Smooth muscle cell (in vitro differentiated cells): Measurements from ENCODE around the gene HNRNPUL1. TPM values are rescaled to one million over a fixed set of nuclear protein-coding genes. Genes with fewer than 3 reads are reported as not detected.

Experiments
- DNase-seq: peaks from one replicate; lab custom pipeline; 2025; ENCODE audit not compliant: unreplicated experiment; lab: John Stamatoyannopoulos, UW
- H2AFZ ChIP-seq: fragments of 200-600 bp; sonication (generic); 2 replicates; pipeline ENCODE4 v1.6.0; 2016; ENCODE audit warnings: antibody characterized with exemption, low read depth, mild to moderate bottlenecking
- H3F3A ChIP-seq: fragments of 200-600 bp; sonication (generic); 2 replicates; pipeline ENCODE4 v1.6.0; 2017; ENCODE audit warnings: antibody characterized with exemption, low read depth
- H3K27ac ChIP-seq: fragments of 200-600 bp; sonication (generic); 2 replicates; pipeline ENCODE4 v1.5.1; 2016; ENCODE audit warnings: low read depth, mild to moderate bottlenecking
- H3K27me3 ChIP-seq: fragments of 200-600 bp; sonication (generic); 2 replicates; pipeline ENCODE4 v1.6.1; 2016; ENCODE audit warnings: low read depth, mild to moderate bottlenecking
- H3K36me3 ChIP-seq: fragments of 200-600 bp; sonication (generic); 2 replicates; pipeline ENCODE4 v1.5.1; 2016; ENCODE audit warnings: low read depth
- H3K4me1 ChIP-seq: fragments of 200-600 bp; sonication (generic); 2 replicates; pipeline ENCODE4 v1.5.1; 2016; ENCODE audit warnings: low read depth
- H3K4me2 ChIP-seq: fragments of 200-600 bp; sonication (generic); 2 replicates; pipeline ENCODE4 v1.6.0; 2016; ENCODE audit warnings: mild to moderate bottlenecking
- H3K4me3 ChIP-seq: fragments of 200-600 bp; sonication (generic); 2 replicates; pipeline ENCODE4 v1.5.1; 2016; ENCODE audit warnings: mild to moderate bottlenecking
- H3K79me2 ChIP-seq: fragments of 200-600 bp; sonication (generic); 2 replicates; pipeline ENCODE4 v1.6.0; 2016; ENCODE audit warnings: low read depth, mild to moderate bottlenecking
- H3K9ac ChIP-seq: fragments of 200-600 bp; sonication (generic); 2 replicates; pipeline ENCODE4 v1.6.0; 2016; ENCODE audit warnings: low read depth
- H3K9me3 ChIP-seq: fragments of 200-600 bp; sonication (generic); replicated peaks from 2 replicates; pipeline ENCODE4 v1.5.1; 2016; ENCODE audit warnings: low read depth
- H4K20me1 ChIP-seq: fragments of 200-600 bp; sonication (generic); 2 replicates; pipeline ENCODE4 v1.6.0; 2016; ENCODE audit warnings: low read depth
- CTCF ChIP-seq: fragments of 200-600 bp; sonication (generic); IDR thresholded peaks from 2 replicates; pipeline ENCODE4 v1.5.1; 2017; ENCODE audit warnings: borderline replicate concordance, mild to moderate bottlenecking, antibody characterized with exemption; ENCODE audit not compliant: insufficient read depth, poor library complexity, severe bottlenecking
- WGBS: methylation state at CpG from one replicate; pipeline ENCODE4 v1.1.7; 2016; ENCODE audit warnings: low lambda C conversion rate; 5-methylcytosine and 5-hydroxymethylcytosine counted together
- polyA plus RNA-seq: library from polyadenylated mRNA; unstranded; fragments of >200 nt; fragmentation: Nextera tagmentation; extraction: Ambion mirVana; gene quantifications from 2 replicates; pipeline ENCODE4 v1.2.1, GENCODE V29; 2016
- total RNA-seq: library from RNA; depleted of rRNA; stranded (reverse); fragments of >200 nt; gene quantifications from 2 replicates; pipeline ENCODE4 v1.2.3, GENCODE V29; 2014

Gene HNRNPUL1
- total and polyA plus RNA-seq, 2 experiments from 2014 or later: 101 to 125 TPM

- Histone ChIP-seq H3K36me3 (no peaks in the 10 kb centered on the region), H4K20me1 (peaks cover 45% of the 10 kb centered on the region), H2AFZ (no peak overlapping the region), H3F3A (peaks cover 29% of the 10 kb centered on the region), H3K9me3 (no peaks in the 10 kb centered on the region), H3K4me2 (no peak overlapping the region), H3K27me3 (no peaks in the 10 kb centered on the region), H3K27ac (no peak overlapping the region), H3K9ac (no peak overlapping the region), H3K79me2 (peaks cover 30% of the 10 kb centered on the region), H3K4me3 (no peak overlapping the region), H3K4me1 (peaks cover 12% of the 10 kb centered on the region)
- no peak for DNase-seq
- no peak for TF ChIP-seq CTCF
- WGBS: 97% methylated on average over 19 of the region's 19 CpGs
Measured at GRCh38 chr19:41318696-41319499, 54.7 kb downstream of the HNRNPUL1 start.

- Histone ChIP-seq H4K20me1 (peaks cover 39% of the 10 kb centered on the region), H3K36me3 (no peaks in the 10 kb centered on the region), H3K27me3 (no peaks in the 10 kb centered on the region), H2AFZ (no peak overlapping the region), H3K27ac (no peak overlapping the region), H3K9ac (no peak overlapping the region), H3K4me3 (no peak overlapping the region), H3K4me2 (no peak overlapping the region), H3K9me3 (no peaks in the 10 kb centered on the region), H3F3A (peaks cover 36% of the 10 kb centered on the region), H3K4me1 (peaks cover 15% of the 10 kb centered on the region), H3K79me2 (peaks cover 24% of the 10 kb centered on the region)
- DNase-seq: no peak
- WGBS: 84% methylated on average over 20 of the region's 20 CpGs
- TF ChIP-seq CTCF: no peak
Measured at GRCh38 chr19:41319500-41320184, 55.5 kb downstream of the HNRNPUL1 start.

- Histone ChIP-seq H4K20me1 (peaks cover 34% of the 10 kb centered on the region), H3K4me3 (no peak overlapping the region), H3K79me2 (peaks cover 18% of the 10 kb centered on the region), H3K4me1 (peaks cover 17% of the 10 kb centered on the region), H3K36me3 (no peaks in the 10 kb centered on the region), H3K27ac (no peak overlapping the region), H2AFZ (no peak overlapping the region), H3K9ac (no peak overlapping the region), H3K9me3 (no peaks in the 10 kb centered on the region), H3K27me3 (no peaks in the 10 kb centered on the region), H3F3A (peaks cover 39% of the 10 kb centered on the region), H3K4me2 (no peak overlapping the region)
- no peak for TF ChIP-seq CTCF
- DNase-seq: no peak
- 94% methylated on average over 6 of the region's 11 CpGs for WGBS
Measured at GRCh38 chr19:41320185-41320518, 56.0 kb downstream of the HNRNPUL1 start.
